Amniotic epithelial cell (primary cell): ENCODE measurements around the gene GRM8.
"Not testable (repeated sequence)": the region's sequence is repeated elsewhere in the genome, so short reads cannot be mapped to it uniquely, and the experiment has no call there.

ENCODE experiments used
- DNase-seq: peaks from one replicate; pipeline ENCODE4 v3.0.0-alpha.2; 2010; ENCODE audit warnings: low read depth

Gene GRM8

GRCh38 chr7:127029823-127030222, 222.9 kb downstream of the GRM8 start:
- DNase-seq: no peak

DNA sequence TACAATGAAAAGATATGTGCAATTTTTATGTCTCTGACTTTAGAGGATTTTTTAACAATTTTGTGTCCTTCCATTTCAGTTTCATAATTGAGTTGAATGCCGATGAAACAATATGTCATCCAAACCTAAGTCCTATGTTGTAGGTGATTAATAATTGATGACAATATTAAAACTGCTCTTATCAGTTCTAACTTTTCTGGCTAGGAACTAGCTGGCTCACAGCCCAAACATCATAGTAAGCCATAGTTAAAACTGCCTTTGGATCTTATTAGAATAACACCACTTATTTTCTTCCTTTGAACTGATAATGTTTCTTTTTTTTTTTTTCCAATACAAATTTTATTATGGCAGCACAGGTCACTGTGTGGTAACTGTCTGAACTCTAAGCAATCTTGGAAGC, 230.9 kb downstream of the GRM8 start:
- DNase-seq: no peak

GRCh38 chr7:127021019-127021738, 231.6 kb downstream of the GRM8 start:
- DNase-seq: no peak

DNA sequence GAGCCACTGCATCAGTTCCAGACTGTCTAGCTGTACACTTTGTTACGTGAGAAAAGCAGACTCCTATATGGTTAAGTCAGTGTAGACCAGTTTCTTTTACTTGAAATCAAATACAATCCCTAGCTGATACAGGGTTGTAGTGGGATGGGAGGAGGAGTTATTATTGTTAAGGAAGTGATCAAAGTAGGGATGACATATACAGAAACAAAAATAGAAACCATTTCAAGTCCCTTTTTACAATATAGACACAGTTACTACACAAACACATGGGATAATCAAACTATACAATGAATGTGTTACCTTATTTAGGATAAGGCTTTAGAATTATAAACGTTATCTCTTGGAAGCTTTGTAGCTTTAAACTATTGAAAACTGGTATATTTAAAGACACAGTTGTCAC, 233.9 kb downstream of the GRM8 start:
- DNase-seq: no peak

DNA sequence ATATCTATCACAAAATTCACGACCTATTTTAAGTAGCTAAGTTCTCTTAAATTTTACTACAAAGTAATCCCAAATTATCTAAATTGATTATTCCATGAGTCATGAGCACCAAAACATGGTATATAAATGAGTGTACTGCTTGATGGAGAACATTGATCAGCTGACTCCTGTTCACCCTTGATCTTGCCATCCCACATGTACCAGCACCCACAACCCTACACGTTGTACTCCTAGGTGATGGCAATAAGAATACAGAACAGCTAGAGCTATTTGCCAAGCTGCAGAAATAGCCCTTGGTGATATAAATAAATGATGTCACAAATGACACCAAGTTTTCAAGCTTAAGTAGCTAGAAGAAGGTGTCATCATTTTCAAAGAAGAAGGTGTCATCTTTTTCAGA, 235.5 kb downstream of the GRM8 start:
- no peak for DNase-seq

- DNase-seq: no peak
Measured at GRCh38 chr7:127000725-127001124, 252.0 kb downstream of the GRM8 start.

DNA sequence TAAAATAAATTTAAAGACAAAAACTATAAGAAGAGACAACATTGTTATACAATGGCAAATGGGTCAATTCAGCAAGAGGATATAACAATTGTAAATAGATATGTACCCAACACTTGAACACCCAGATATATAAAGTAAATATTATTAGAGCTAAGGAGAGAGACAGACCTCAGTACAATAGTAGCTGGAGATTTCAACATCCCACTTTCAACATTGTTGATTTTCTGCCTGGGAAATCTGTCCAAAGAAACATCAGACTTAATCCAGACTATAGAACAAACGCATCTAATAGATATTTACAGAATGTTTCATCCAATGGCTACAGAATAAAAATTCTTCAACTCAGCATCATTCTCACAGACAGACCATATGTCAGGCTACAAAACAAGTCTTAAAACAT, 256.1 kb downstream of the GRM8 start:
- DNase-seq: no peak

DNA sequence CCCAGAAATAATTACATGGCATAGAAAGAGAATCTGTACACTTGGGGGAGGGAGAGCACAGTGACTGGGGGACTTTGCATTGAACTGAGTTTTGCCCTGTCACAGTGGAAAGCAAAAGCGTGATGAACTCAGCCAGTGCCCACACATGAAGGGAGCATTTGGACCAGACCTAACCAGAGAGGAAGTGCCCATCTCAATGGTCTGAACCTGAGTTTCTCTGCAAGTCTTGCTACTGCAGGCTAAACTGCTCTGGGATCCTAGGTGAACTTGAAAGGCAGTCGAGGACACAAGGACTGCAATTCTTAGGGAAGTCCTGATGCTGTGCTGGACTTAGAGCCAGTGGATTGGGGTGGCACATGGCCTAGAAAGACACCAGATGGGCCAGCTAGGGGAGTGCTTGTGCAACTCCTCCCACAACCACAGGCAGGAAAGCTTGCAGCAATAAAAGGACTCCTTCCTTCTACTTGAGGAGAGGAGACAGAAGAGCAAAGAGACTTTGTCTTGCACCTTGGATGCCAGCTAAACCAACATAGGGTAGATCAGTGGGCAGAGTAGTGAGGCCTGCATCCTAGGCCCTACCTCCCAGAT, 259.0 kb downstream of the GRM8 start:
- no peak for DNase-seq

DNA sequence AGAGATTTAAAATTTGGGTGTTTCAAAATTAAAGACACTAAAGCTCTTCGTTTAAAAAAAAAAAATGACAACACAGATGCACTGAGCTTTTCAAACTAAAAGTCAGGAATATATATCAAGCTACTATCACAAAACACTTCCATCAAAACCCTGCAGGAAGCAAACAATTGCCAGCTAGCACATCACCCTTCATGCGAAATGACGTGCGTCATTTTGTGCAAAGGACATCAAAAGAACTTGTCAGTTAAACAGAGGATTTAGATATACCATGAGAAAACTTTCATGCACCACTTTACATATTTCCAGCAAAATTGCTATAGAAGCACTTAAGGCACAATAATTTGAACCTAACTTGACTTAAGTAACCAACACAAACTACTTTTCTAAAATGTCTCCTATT, 264.7 kb downstream of the GRM8 start:
- DNase-seq: no peak

DNA sequence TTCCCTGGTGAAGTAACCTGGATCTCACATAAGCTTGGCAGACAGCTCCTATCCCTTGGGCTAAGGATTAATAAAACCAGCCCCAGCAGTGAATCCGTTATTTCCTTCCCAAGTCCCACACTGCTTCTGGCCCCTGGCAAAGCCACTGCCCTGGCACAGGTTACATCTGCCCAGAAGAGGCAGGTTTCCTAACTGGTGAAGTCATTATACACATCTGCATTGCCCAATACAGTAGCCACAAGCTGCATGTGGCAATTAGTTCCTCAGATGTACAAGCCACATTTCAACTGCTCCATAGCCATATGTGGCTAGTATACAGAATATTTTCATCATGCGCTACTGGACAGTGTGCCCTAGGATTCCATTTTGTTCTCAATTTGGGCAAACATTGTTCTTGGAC, 273.0 kb downstream of the GRM8 start:
- no peak for DNase-seq

DNA sequence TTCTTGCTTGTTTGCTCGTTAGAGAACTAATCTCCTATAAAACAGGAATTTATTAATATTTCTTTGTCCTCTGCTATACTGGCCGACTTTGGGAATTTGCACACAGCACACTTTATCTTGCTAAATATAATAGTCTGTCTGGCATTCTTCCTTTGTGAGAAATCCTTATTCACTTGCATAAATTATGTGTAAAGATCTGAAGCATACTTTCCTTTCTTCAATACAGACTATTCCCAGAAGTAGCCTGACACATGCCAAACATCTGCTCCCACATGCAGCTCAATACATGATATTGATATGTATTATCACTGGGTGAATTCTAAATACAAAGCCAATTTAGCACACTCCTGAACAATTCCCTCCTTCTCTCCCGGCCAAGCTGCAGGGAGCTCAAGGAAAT, 273.9 kb downstream of the GRM8 start:
- no peak for DNase-seq

DNA sequence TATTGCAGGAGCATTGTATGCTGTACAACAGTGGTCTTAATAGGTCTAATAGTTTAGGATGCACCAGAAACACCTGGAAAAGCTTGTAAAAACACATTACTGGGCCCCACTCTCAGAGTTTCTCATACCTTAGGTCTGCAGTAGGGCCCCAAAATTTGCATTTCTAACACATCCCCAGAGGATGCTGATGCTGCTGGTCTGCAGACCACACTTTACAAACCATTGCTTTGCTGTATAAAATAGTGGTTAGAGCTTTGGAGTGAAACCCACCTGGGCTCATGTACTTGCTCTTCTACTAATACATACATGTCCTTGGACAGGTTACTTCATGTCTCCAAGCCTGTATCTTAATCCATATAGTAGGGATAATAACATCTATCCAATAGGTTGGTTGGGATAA, 279.7 kb downstream of the GRM8 start:
- no peak for DNase-seq

- no peak for DNase-seq
Measured at GRCh38 chr7:126972571-126972970, 280.2 kb downstream of the GRM8 start.

GRCh38 chr7:126959649-126960048, 293.1 kb downstream of the GRM8 start:
- DNase-seq: no peak

- no peak for DNase-seq
Measured at GRCh38 chr7:126958367-126958766, 294.4 kb downstream of the GRM8 start.

DNA sequence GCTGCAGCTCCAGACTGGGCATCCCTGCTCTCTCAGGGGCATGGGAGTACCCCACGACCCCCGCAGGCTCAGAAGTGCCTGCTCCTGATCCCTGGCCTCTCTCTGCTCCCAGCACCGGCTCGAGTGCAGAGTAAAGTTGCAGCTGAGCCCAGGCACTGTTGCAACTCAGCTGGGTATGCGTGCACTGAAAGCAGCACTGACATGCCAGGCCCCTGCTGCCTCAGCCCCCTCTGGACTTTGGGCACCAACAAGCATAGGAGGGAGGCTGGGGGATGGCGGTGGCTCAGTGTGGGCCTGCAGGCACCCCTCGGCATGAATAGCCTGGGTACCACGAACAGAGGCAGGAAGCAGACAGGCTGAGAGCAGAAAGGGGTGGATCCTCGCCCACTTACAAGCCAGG, 295.3 kb downstream of the GRM8 start:
- DNase-seq: no peak

DNA sequence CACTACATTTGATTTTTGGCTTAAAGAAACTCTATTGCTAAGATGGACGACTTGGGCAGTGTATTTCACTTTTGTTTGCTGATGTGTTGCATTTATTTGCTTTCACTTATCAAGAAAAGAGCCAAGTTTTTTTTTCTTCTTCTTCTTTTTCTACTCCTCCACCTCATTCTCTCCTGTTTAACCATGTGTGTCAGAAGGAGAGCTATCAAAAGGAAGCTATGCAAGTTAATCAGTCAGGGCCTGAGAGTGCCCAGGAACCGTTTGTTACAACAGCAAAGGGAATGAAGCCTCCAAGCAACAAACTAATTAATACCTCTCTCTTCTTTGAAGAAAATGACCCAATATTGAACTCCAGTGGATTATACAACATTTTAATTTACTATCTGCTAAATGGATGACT, 299.3 kb downstream of the GRM8 start:
- no peak for DNase-seq

GRCh38 chr7:126948664-126949063, 304.1 kb downstream of the GRM8 start:
- no peak for DNase-seq

- no peak for DNase-seq
Measured at GRCh38 chr7:126940723-126941307, 311.9 kb downstream of the GRM8 start.

- DNase-seq: no peak
Measured at GRCh38 chr7:126937171-126937570, 315.6 kb downstream of the GRM8 start.

DNA sequence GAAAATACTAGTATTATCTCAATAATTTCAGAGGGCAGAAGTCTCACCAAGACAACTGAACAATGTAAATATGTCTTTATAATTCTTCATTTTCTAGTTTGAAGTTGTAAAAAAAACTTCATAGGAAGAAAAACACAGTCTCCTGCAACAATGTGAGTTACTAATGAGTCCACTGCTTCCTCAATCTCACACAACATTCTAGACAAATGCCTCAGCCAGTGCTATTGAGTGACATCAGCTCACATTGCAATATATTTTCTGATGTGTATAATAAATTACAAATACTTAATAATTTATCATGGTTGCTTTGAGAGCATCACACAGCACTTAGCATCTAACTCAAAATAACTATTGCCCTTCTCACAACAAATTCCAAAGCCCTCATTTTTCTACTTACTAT, 321.2 kb downstream of the GRM8 start:
- DNase-seq: no peak

GRCh38 chr7:126930166-126930565, 322.6 kb downstream of the GRM8 start:
- DNase-seq: no peak

- DNase-seq: no peak
Measured at GRCh38 chr7:126924477-126924876, 328.3 kb downstream of the GRM8 start.

- not testable (repeated sequence) for DNase-seq
Measured at GRCh38 chr7:126911627-126912026, 341.1 kb downstream of the GRM8 start.
